PC-9 (cell line): ENCODE measurements around the gene SLC25A41.

Source experiments
- CTCF ChIP-seq: fragments of 200-600 bp; sonication (generic); conservative IDR thresholded peaks from 2 replicates; pipeline ENCODE4 v1.6.1; 2017; ENCODE audit warnings: mixed run types, antibody characterized with exemption, mild to moderate bottlenecking, moderate library complexity
- EZH2 ChIP-seq: fragments of 200-600 bp; sonication (generic); IDR thresholded peaks from 2 replicates; pipeline ENCODE4 v1.8.0; 2017; ENCODE audit warnings: antibody characterized with exemption, low read depth

GRCh38 chr19:6423499-6424194, 9.9 kb downstream of the SLC25A41 start:
- TF ChIP-seq CTCF = no peak
- no peak for TF ChIP-seq EZH2
